HG03342 (cell line): Measurements from ENCODE around the gene LRRC28.
"Not testable (repeated sequence)": the region's sequence is repeated elsewhere in the genome, so short reads cannot be mapped to it uniquely, and the experiment has no call there.

Source experiments
- ATAC-seq: cut with Tn5 transposase; IDR thresholded peaks from one replicate; pipeline ENCODE4 v1.9.1; 2021; ENCODE audit warnings: mild to moderate bottlenecking, moderate library complexity; ENCODE audit not compliant: unreplicated experiment

Gene LRRC28

DNA sequence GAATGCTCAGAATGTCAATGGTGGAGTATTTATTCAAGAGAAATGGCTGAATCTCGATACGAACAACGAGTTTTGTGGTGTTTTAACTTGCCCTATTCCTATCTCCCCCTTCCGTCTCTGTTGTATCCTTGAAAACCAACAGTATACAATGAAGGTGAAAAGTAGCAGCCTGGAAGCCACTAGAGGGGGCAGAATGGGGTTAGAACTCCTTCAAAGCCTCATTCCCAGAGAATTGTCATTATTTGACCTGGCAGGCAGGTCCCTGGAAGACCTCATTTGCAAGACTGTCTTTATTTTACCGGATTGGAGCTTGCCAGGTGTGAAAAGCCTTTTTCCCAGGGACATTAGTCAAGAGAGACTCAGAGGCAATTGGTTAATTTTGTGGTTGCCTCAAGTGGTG is 139.4 kb downstream of the LRRC28 start:
- ATAC-seq = no peak

DNA sequence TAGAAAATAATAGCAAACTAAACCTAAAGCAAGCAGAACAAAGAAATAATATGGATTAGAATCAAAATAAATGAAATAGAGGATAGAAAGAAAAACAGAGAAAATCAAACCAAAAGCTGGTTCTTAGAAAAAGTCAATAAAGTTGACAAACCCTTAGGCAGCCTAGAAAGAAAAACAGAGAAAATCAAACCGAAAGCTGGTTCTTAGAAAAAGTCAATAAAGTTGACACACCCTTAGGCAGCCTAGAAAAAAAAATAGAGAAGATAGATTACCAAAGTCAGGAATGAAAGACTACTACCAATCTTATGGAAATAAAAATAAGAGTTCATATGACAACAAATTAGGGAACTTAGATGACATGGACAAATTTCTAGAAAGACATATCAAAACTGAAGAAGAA is 142.4 kb downstream of the LRRC28 start:
- ATAC-seq = no peak

- ATAC-seq = no peak
These were observed 145.1 kb downstream of the LRRC28 start for GRCh38 chr15:99396375-99396774.

DNA sequence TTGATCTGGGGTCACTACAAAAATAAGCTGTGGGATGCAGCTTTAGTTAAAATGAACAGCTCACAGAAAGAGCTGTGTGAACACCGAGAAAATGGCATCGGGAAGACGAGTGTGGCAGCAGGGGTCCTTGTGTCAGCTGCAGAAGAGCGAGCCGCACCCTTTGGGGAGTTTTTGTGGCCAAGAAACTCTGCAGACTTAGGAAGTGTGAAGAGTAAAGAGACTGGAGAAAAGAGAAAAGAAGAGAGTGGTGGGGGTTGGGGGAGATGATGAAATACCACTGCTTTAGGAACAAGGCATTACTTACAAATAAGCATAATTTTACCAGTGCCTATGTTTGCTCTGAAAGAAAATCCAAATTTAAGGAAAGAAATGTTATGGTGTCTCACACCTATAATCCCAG is 147.8 kb downstream of the LRRC28 start:
- no peak for ATAC-seq

- ATAC-seq = no peak
These were observed 148.3 kb downstream of the LRRC28 start for GRCh38 chr15:99399618-99400017.

DNA sequence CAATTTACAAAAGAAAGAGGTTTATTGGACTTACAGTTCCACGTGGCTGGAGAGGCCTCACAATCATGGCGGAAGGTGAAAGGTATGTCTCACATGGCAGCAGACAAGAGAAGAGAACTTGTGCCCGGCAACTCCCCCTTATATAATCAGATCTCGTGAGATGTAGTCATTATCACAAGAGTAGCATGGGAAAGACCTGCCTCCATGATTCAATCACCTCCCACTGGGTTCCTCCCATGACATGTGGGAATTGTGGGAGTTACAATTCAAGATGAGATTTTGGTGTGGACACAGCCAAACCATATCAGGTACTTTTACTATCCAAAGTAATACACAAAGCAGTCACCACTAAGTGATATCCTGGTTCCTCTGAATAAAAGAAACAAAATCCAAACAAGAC is 149.9 kb downstream of the LRRC28 start:
- not testable (repeated sequence) for ATAC-seq

- ATAC-seq = no peak
These were observed 150.9 kb downstream of the LRRC28 start for GRCh38 chr15:99402014-99402729.

GRCh38 chr15:99403597-99403996 is 152.3 kb downstream of the LRRC28 start:
- no peak for ATAC-seq

- no peak for ATAC-seq
These were observed 153.2 kb downstream of the LRRC28 start for GRCh38 chr15:99404454-99404853.

- no peak for ATAC-seq
These were observed 154.8 kb downstream of the LRRC28 start for GRCh38 chr15:99406120-99406519.

- no peak for ATAC-seq
These were observed 155.6 kb downstream of the LRRC28 start for GRCh38 chr15:99406716-99407487.

GRCh38 chr15:99407716-99408115 is 156.4 kb downstream of the LRRC28 start:
- no peak for ATAC-seq

DNA sequence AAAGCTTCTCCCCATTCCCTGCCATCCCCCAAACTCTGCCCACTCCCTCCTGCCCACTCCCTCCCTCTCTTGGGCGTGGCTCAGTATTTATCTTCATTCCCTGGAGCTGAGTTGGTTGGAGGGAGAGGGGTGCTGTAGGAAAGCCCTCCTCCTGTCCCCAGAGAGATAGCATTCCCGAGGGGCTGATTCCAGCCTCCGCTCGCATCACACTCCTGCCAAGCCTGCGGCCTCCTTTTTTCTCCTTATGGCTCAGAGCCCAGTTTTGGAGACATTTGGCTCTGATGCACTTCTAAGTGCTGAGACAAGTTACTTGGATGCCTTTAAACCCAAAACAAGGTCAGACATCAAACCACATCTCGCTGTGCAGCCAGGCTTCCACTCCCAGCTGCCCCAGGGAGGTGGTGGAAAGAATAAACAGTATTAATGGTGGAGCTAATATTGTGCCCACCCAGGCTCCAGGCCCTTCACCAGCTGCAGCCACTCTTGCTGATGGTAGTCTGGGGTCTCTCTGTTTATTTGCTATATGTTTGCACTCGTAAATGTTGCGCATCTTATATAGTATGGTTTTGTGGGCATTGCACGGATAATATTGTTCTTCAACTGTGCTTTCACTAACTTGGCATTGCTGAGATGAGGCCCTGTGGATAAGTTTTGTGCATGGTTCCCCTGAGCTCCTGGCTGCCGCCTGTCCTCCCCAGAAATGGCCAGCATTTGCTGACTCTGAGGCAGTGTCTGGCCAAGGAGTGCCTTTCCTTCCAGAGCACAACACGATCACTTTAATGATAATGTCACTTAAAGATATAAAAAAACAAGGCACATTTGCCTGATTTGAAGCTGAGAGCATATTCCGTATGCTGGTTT is 157.2 kb downstream of the LRRC28 start:
- ATAC-seq = no peak

GRCh38 chr15:99409097-99409473 is 157.8 kb downstream of the LRRC28 start:
- no peak for ATAC-seq

DNA sequence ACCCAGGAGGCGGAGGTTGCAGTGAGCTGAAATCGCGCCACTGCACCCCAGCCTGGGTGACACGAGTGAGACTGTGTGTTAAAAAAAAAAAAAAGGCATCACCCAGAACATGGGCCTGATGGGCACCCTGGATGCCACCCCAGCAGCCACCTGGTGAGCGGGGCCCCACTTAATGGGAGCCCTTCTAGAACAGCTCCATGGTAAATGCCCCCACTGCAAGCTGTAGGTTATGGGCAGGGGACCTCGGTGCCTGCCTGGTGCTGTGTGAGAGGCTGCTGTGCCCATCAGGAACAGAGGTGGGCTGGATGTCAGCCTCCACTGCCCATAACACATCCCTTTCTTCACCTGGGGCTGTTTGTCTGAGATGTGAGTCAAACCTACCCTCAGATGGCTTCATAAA is 158.3 kb downstream of the LRRC28 start:
- ATAC-seq = no peak

DNA sequence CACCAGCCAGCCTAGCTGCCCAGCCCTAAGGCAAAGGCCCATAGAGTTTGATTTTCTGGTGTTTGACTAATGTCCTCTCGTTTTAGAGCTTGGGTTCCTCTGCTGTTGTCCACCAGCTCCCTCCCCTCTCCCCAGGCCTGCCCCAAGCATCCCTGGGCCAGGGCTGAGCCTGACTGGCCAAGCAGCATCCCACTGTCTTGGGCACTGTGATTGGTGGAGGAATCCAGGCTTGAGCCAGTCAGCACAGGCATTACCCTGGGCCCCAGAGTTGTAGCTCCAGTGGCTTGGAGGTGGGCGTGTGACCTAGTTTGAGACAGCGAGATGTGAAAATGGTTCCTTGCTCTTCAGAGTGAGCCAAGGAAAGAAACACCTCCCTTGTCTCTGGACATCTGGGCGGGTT is 159.2 kb downstream of the LRRC28 start:
- ATAC-seq = no peak

DNA sequence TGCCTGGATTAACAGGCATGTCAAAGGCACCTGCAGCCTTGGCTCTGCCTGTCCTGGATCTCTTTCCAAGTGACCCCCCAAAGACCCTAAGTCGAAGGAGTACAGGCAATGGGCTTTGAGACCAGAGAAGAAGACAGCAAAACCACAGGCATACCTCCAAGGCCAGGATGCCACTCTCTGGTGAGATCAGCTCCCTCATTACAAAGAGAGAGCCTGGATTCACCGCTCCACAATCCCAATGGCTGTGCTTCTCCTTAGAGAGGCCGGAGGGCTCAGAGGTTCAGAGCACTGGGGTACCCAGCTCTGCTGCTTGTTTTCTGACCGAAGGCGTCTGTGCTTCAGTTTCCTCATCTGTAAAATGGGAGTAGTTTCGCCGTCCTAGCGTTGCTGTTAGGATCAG is 160.0 kb downstream of the LRRC28 start:
- no peak for ATAC-seq

- no peak for ATAC-seq
These were observed 160.8 kb downstream of the LRRC28 start for GRCh38 chr15:99412082-99412481.

- no peak for ATAC-seq
These were observed 161.3 kb downstream of the LRRC28 start for GRCh38 chr15:99412626-99413025.

DNA sequence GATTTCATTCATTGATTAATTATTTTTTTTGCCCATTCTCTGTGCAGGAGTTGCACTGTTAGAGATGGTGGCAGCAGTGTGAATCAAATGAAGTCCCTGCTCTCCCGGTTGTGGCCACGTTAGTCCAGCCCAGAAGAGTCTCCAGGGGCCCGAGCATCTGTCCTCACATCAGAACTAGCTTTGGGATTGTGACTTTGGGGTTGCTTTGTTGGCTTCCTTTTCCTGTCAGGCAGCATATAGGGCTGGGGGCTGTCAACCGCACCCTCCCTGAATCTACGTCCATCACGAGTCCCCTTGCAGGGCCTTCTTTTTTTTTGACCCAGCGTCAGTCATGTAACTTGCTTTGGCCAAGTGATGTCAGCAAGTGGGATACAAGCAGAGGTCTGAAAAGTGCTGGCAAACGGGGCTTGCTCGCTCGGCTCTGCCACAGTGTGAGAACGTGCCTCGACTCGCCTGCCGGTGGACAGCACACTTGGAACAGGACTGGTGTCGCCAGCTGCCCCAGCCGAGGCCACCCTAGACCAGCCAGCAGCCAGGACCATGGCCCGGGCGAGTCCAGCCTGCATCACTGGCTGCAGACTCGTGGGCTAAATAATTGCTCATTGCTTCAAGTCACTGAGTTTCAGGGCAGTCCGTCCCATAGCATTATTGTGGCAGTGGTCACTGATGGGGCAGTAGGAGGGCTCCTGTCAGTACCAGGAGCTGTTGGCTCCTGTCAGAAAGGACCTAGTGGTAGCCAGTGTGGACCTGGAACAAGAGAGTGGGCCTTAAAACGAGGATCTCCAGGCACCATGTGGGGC is 162.9 kb downstream of the LRRC28 start:
- ATAC-seq = no peak
